ENCODE measurements around the gene RASA3.

- TF ChIP-seq CTCF (IDR thresholded peaks at IDR 0.05; ENCODE audit: extremely low read depth in 1 of 2, insufficient read depth in 1 of 2, low read depth in 1 of 2, low read length in 2 of 2) = no peak
- TF ChIP-seq POLR2AphosphoS5 (IDR thresholded peaks at IDR 0.05; ENCODE audit: insufficient read depth, low read depth, low read length) = no peak
- TF ChIP-seq POLR2A (IDR thresholded peaks at IDR 0.05; ENCODE audit: low read depth, low read length) = no peak
- no peak for TF ChIP-seq EZH2 (IDR thresholded peaks at IDR 0.05; ENCODE audit: borderline replicate concordance, low read depth, low read length, severe bottlenecking)
- TF ChIP-seq JUN (IDR thresholded peaks at IDR 0.05; ENCODE audit: borderline replicate concordance, insufficient read depth, insufficient read length, low read depth) = no peak
- TF ChIP-seq GATA2 (IDR thresholded peaks at IDR 0.05; ENCODE audit: insufficient read depth, insufficient read length, low read depth, low read length) = no peak
Observed at GRCh38 chr13:114100446-114101357, 31.7 kb downstream of the RASA3 start.

Measured in endothelial cell of umbilical vein (primary cell).